Right ventricle myocardium inferior (tissue), 1 donor: ENCODE results near the gene SLC3A2. TPM values are rescaled to one million over a fixed set of nuclear protein-coding genes. Genes with fewer than 3 reads are reported as not detected.

Source experiments
- ATAC-seq: fragments of 200-7000 bp; cut with Tn5 transposase; one replicate; pipeline ENCODE4 v1.9.1; 2020; ENCODE audit warnings: mild to moderate bottlenecking, moderate library complexity
- DNase-seq: peaks from one replicate; pipeline ENCODE4 v3.0.0; 2021; ENCODE audit errors: missing footprints
- intact Hi-C: fragments of 100-400 bp; cut with DNase I; formaldehyde crosslinking; loops from one replicate; pipeline ENCODE4 v1.11.0; 2022
- total RNA-seq: library from RNA; stranded (reverse); fragmentation: NEBNext Ultra II Directional; extraction: Animal tissue kit (Norgen Biotek cat#: 25700); gene quantifications from one replicate; pipeline ENCODE4 v1.2.1, GENCODE V29; 2021
- donor health status: DM: no; HTN: yes; CAD: no; lungs with severe emphysema.

SLC3A2 gene
- total RNA-seq, 1 donor from 2014 or later: 39.7 TPM

DNA sequence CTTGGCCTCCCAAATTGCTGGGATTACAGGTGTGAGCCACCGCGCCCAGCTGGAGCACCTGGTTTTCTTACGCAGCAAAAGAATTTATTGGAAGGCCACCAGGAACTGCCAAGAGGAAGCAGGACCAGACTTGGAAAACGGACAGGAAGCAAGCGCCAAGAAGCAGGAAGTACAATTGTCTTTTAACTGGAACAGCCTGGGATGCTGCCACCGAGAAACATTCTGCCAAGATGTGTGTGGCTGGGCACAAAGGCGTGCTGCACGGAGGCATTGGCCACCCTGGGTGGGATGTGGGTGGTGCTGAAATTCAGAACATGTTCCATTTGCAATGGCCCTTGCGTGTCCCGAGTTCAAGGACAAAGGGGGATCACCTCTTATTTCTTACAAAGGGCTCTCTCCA lies 15.4 kb downstream of the SLC3A2 start:
- ATAC-seq (no peak), DNase-seq (no peak)
- intact Hi-C loops: no loop called here

DNA sequence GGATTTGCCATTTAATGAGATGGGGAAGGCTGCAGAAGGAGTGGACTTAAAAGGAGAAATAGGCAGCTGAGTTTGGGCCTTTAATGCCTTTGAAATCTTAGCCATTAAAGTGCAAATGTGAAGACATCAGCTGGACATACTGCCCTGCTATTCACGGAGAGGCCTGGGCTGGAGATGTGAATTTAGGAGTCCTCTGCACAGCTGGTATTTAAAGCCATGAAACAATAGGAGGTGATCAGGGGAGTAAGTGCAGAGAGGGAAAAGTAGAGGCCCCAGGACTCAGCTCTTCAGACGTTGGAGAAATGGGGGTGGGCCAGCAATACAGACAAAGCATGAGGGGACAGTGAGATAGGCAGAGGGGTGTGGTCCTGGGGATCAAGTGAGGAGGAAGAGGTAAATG lies 16.6 kb downstream of the SLC3A2 start:
- ATAC-seq (no peak), DNase-seq (no peak)
- intact Hi-C loops: no loop called here

DNA sequence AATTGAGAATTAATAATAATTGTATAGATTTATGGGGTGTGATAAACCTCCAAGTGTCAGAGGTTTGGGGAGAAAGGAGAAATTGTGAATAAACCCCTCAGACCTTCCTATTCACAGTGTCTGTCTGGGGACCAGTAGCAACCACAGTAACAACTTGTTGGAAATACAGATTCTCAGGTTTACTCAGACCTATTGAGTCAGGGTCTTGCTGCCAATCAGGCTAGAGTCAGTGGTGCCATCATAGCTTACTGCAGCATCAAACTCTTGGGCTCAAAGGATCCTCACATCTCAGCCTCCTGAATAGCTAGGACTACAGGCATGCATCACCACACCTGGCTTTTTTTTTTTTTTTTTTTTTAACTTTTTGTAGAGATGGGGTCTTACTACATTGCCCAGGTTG lies 17.3 kb downstream of the SLC3A2 start:
- ATAC-seq: no peak
- intact Hi-C loops: no loop called here
- no peak for DNase-seq

DNA sequence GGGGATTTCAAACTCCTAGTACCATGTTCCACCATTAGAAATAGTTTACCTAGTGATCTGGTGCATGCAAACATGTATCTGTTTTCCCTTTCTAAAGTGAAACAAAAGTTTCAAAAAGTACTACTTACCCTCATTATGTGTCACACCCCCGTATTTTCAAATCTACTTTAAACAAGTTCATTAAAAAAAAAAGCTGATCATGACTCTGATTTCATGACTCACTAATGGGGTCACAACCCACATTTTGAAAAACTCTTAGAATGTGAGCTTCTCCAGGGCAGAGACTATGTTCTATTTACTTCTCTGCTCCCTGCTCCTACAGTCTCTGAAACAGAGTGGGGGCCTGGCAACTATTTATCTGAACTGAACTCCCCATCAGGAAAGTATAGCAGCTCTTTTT lies 22.2 kb downstream of the SLC3A2 start:
- no peak for ATAC-seq
- intact Hi-C loops: no loop called here
- no peak for DNase-seq

DNA sequence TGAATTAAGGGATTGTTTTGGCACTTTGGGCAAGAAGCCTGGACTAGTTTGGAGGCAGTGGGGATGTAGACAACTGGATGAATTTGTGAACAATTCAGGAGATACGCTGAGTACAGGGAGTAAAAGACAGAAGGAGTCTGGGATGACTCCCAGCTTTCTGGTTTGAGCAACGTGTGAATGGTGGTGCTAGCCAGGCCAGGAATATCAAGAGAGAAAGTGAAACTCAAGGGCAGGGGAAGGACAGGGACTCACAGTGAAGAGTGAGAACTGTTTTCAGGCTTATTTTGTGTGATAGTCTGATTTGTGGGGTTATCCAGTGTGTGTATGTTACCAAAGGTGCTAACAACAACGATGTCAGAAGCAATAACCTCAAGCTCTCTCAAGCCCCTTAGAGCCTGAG lies 24.6 kb downstream of the SLC3A2 start:
- intact Hi-C loops: no loop called here
- DNase-seq (no peak), ATAC-seq (peak; percentile 33)

DNA sequence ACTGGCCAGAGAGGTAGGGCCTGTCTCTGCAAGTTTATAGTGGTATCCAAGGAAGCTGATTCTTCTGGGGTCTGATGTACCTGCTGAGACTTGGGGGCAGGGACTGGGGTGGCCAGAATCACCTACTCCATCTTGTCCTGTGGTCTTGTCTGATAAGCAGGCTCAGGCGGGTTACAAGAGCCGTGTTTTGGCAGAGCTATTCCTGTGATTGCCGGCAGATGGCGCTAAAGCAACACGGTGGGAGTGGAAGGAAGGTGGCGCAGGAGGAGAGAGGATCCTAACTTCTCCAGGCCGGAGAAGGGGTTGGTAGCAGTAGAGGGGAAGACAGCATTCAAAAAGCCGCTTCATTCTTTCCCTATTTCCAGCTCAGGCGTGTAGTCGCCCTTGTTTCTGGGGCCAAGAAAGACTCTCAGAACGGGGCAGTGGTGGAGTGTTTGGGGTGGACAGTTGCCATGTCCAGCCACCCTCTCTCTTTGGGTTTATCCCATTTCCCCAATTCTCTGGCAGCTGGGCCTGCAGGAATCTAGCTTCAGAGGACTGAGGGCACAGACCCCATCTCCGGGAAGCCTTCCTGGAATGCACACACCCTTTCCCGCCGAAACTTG lies 25.3 kb downstream of the SLC3A2 start:
- ATAC-seq (peak; percentile 75), DNase-seq (peak; percentile 83)
- intact Hi-C loops: loop anchor here (1.0 kb wide), 1 partner anchor 118 kb away; no protein-coding TSS in a partner anchor

DNA sequence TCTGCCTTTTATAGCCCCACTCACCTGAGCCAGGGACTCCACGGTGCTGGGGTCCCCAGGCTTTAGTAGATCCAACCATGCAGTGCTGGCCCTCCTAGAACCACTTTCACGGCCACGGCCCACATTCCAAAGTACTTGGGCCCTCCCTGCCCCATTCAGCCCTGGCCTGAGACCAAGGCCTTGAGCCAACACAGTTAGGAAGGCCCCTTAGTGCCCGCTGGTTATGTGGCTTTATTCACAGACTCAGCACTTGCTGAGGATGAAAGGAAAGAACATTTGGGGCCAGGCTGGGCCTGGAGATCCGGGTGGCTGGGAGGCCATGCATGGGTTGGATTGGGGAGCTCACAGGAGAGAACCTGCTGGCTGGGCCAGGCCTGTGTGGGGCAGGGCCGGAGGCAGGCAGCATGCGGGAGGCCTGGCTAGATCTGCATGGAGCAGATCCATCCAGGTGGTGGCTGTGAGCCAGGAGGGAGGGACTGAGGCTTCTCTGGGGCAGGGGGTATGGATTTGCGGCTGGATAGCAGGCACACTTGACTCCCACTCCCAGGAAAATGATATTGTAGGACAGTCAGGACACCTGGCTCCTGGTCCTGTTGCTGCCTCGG lies 27.9 kb downstream of the SLC3A2 start:
- ATAC-seq: no peak
- intact Hi-C loops: loop anchor here (2.0 kb wide), 2 partner anchors 18 to 66 kb away; no protein-coding TSS in a partner anchor

DNA sequence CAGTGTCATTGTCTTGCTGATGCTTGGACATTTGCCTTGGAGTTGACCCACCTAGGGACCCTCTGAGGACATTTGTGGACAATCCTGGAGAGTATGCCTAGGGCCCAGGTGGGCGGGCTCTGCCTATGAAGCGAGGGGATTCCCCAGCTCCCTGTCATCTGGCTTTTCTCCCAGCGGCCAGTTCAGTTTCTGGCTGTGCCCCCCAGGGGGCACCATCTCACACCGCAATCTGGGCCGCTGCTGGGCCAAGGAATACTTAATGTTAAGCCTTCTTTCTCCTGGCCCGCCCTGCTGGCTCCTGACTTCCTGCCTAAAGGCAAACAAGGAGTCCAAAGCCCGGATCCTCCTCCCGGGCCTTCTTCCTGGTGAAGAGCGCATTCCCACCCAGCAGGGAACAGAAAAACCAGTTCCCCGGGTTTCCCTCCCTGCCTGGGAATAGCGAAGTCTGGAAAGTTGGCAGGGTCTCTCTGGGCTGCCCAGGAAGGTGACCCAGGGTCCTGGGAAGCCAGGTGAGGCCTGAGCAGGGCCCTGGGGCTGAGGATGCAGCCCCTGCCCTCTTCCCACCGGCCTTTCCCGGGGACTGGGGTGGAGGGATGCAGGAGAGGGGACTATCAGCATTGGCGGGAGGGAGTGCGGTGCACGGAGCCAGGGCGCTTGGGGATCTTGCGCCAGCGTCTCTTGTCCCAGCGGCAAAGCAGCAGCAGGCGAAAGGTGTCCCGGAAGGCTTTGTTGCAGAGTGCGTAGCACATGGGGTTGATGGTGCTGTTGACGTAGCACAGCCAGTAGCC lies 28.6 kb downstream of the SLC3A2 start:
- peak; percentile 32 for ATAC-seq
- DNase-seq: peak; percentile 84
- intact Hi-C loops: loop anchor here (2.0 kb wide), 2 partner anchors 18 to 66 kb away; no protein-coding TSS in a partner anchor

More for the DNA sequence above, 27.9 kb downstream of the SLC3A2 start:
- no peak for DNase-seq

DNA sequence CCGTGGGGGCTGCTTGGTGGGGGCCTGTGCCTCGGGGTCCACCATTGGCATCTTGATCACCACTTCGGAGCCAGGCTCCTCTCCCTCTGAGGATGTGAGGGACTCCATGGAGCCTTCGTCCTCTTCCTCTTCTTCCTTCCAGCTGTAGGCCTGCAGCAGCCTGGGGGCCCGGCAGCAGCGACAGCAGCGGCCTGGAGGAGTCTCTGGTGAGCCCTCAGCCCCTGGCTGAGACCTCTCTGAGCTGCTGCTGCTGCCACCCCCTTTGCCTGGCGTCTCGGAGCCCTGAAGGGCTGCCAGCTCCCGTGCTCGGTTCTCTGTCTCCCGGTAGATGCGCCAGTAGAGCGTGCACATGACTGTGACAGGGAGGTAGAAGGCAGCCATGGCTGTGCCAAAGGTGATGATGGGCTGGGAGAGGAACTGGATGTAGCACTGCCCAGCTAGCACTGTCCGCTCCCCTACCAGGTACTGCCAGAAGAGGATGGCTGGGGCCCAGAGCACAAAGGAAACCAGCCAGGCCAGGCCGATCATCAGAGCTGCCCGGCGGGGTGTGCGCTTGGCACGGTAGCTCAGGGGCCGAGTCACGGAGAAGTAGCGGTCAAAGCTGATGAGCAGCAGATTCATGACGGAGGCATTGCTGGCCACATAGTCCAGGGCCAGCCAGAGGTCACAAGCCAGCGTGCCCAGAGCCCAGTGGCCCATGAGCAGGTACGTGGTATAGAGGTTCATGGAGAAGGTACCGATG lies 29.6 kb downstream of the SLC3A2 start:
- ATAC-seq (no peak), DNase-seq (no peak)
- intact Hi-C loops: no loop called here

DNA sequence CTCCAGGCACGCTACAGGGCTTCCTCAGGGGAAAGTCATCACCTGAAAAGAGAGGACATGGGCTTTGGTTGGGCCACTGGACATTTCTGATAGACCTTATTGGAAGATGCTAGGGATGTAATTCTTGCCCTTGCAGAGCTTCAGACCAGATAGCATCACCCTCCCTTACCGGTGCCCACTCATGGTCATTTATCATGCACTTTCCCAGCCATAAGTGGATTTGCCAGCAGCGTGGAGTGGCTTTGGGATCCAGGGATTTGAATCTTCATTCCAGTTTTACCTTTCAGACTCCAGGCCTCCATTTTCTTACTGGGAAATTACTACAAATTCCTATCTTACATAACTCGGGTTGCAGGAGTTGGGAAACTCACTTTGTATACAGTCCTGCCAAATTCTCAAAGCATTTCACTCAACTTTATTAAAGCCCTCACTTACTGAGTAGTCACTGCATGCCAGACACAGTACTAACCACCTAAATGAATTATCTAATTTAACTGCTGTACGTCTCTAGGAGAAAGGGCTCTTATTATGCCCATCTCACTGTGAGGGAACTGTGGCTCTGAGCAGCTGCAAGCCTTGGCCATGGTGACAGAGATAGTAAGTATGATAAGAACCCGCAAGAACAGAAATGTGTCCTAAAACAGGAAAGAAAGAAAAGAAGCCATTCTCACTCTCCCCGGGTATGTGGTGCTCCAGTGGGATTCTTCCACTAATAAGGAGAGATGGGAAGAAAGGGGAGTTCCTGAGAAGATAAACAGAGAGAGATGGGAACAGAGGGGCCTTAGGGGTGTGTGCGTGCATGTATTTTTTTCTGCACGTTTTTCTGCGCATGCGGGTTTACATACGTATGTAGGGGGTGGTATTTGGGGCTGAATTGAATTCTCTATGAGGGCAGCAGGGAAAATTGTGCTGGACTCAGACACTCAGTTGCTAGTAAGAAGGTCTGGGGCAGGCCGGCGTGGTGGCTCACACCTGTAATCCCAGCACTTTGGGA lies 30.7 kb downstream of the SLC3A2 start:
- DNase-seq (no peak), ATAC-seq (no peak)
- intact Hi-C loops: no loop called here

DNA sequence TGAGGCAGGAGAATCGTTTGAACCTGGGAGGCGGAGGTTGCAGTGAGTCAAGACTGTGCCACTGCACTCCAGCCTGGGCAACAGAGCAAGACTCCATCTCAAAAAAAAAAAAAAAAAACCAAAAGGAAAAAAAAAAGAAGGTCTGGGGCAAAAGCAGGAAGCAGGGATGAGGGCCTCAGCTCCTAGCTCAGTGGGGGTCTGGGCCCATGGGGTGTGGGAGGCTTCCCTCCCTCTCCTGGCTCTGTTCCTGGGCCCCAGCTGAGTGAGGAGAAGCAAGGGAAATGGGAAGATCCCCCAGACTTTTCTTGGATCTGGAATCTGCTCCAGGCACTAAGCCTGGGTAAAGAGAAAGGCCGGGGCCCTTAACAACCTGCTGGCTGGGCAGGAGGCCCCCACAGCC lies 31.6 kb downstream of the SLC3A2 start:
- ATAC-seq (no peak), DNase-seq (no peak)
- intact Hi-C loops: no loop called here

DNA sequence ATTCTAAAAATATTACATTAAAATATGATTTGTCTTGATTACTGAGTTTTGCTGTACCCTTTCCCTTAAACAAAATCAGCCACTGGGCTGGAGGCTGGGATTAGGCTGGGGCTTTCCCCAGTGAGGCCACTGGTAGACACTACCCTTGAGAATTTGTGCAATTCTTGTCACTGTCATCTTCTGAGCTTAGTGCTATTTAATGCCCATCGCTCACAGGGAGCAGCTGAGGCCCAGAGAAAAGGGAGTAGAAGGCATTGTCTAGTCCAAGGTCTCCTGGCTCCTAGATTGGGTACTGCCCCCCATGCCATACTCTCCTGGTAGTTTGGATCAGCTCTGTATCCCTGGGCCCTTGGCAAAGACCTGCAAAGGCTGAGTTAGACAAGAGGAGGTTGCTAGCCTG lies 33.7 kb downstream of the SLC3A2 start:
- DNase-seq: no peak
- no peak for ATAC-seq
- intact Hi-C loops: no loop called here

DNA sequence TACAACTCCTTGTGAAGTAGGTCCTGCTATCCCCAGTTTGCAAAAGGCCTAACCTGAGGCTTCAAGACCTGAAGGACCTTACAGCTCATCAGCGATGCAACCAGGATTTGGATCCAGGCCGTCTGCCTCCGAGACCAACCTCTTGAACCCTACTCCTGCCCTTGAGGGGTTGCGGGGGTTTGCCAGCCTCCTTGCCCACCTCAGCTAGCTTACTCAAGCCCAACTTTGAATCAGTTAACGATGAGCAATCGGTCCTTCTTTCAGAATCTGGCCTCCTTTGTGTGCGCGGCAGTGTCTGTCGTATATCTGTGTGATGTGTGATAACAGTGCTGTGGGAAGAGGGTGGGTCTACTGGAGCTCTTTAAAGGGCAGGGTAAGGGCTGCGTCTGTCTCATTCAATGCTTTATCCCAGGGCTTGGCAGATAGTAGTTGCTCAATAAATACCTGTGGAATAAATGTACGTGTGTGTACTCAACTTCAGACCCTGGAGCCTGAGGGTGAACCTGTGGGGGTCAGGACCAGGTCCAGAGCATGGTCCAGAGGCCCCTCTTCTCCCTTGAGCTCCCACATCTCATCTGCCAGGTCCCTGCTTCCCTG lies 37.3 kb downstream of the SLC3A2 start:
- DNase-seq (no peak), ATAC-seq (no peak)
- intact Hi-C loops: no loop called here

DNA sequence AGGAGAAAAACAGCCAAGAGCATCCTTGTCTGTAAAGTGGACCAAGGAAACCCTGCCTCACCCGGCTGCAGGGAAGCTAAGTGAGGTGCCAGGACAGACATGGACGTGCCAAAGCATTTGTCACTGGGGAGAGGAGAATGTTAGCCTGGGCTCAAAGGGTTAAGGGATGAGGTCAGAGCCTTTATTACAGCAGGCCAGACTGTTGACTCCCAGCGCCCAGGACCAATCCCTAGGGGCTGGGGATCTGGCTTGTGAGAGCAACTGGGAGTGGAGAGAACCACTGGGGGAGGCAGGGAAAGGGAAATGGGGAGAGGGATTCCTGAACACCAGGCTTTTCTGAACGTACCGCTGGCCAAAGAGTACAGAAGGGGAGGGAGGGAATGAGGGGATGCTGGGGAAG lies 37.8 kb downstream of the SLC3A2 start:
- ATAC-seq (no peak), DNase-seq (no peak)
- intact Hi-C loops: no loop called here

DNA sequence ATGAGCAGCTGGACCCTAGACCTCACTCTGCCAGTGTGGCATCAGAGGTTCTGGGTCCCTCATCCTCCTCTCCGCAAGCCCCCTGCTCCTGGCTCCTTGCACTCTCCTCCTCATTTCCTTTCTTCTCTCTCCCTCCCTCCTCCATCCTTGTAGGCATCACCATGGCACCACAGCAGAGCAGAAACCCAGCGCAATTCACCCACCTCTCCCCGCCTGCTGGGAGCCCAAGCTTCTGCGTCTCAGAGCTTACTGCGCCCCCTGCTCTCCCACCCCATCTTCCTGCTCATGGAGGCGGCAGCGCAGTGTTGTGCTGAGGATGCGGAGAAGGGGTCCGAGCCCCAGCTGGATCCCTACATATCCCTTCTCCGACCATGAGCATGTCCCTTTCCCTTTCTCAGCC lies 38.8 kb downstream of the SLC3A2 start:
- DNase-seq: no peak
- intact Hi-C loops: no loop called here
- ATAC-seq: no peak

DNA sequence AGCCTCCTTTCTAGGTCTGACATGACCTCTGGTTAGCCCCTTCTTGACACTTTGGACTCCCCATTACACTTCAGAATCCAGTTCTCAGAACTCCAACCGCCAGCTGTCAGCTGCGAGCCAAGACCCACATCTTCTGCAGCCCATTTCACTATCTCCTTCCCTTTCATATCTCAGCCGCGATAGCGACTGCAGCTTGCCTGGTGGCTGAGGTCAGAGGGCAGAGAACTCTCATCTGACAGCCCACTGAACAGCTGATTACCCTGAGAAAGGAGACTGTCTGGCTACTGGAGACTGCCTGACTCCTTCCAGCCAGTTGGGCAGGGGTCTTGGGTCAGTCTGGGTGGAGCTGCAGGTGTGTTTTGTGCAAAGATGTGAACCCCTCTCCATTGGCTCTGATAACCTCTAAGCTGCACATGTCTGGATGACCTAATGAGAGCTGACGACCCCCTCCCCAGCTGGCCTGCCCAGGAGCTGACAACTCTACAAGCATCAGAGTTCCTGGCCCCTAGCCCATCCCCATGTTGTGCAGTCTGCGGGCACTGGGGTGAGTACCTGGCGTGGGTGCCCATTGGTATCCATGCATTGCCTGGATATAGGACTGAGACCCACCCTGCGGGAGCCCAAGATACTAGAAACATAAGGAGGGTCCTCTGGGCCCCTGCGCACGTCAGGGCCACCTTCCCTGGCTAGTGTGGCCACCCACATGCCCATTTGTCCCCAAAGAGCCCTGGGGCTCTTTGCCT lies 39.4 kb downstream of the SLC3A2 start:
- DNase-seq (no peak), ATAC-seq (no peak)

DNA sequence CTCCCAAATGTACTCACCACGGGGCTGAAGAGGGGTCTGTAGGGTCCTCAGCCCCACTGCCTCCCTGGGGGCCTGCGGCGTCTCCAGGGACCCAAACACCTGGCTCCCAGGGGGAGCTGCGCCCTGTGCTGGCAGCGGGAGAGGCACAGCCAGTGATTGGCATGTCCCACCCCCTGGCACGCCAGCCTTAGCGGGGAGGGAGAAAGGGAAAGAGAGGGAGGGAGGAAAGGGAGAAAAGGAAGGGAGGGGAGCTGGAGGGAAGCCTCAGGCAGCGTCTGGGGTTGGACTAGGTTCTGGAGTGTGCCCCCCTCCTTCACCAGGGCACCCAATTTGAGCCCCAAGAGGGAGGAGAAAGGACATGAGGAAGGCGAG lies 40.5 kb downstream of the SLC3A2 start, which contains the start of gene CHRM1:
TSS of gene CHRM1 (minus strand) at position 163 of the 372 bp plus-strand sequence. CDS start 10,263 bp downstream, outside the sequence.
- intact Hi-C loops: no loop called here
- DNase-seq (no peak), ATAC-seq (no peak)

More for the DNA sequence above, 39.4 kb downstream of the SLC3A2 start:
- intact Hi-C loops: no loop called here
